ENCODE measurements around the gene WDR20.

Gene WDR20

DNA sequence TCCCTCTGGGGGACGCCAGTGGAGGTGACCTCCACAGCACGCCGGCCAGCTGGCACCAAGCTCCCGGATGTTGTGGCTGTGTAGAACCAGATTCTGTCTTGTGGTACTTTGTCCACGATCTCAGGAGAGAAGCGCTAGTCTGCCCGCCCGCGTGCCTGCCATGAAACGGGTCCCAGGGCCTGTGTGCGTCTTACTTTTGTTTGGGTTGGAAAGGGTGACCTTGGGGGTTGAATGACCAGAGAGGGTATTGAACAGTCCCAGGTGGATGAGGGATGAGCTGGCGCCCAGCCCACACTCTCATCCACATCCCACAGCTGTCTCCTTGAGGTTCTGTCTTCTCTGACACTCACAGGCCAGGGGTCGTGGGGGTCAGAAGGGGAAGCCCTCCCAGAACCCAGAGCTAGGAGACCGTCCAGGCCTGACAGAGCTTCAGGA is 78.3 kb downstream of the WDR20 start:
- DNase-seq (ENCODE audit: insufficient read length, low spot score): no peak

DNA sequence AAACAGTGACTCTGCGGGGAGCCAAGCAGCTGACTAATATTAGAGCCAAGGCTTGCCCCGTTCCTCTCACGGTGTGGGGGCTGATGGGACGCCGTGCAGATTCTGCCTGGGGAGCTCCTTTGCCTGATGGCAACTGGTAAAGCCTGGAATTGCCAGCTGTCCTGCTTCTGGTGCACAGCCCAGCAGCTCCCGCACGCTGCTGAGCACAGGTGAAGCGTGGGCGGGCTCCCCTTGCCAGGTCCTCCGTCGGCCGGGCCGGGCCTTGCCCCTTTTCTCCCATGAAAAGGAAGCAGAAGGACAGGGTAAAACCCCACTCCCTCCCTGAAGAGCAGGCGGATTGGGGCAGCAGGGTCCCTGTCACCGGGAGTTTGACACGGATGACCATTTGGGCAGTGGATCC is 79.0 kb downstream of the WDR20 start:
- DNase-seq (ENCODE audit: insufficient read length, low spot score) (no peak), FAIRE-seq (no peak)
- no peak for TF ChIP-seq POLR2A (IDR thresholded peaks at IDR 0.05; ENCODE audit: low read depth, low read length)

More for the DNA sequence above, 78.3 kb downstream of the WDR20 start:
- TF ChIP-seq POLR2A (IDR thresholded peaks at IDR 0.05; ENCODE audit: low read depth, low read length): no peak
- FAIRE-seq: no peak

DNA sequence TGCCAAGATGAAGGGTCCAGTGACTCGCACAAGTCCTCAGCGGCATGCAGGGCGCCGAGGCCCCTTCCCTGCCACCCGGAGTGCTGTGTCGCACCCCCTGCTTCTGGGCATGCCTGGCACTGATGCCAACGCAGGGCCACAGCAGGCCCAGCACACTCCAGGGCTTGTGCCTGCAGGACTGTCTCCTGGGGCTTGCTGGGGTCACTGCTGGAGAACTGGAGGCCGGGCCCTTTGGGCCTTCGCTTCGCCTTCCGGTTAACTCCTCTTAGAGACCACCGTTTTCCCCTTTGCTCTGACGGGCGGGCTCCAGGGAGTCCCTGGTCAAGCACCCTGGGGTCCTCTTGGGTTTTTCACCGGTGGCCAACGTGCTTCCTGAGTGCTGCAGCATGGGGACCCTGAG is 79.6 kb downstream of the WDR20 start:
- TF ChIP-seq POLR2A (IDR thresholded peaks at IDR 0.05; ENCODE audit: low read depth, low read length): no peak
- no peak for DNase-seq (ENCODE audit: insufficient read length, low spot score)
- FAIRE-seq: no peak

DNA sequence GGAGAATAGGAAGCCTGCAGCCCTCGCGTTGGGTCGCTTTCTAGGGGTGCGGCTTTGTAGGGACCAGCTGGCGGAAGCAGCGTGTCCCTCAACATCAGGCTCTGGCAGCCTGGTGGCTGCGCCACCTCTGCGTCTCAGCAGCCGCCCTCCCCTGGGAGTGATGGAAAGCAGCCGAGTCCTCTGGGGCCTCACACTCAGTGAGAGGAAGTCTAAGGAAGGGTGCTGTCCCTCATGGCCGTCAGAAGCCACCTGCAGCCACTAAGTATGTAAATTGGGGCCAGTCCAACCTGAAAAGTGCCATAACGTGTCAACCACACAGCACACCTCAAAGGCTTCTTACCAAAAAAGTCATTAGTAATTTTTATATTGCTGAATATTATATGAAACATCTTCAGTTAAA is 80.3 kb downstream of the WDR20 start:
- TF ChIP-seq POLR2A (IDR thresholded peaks at IDR 0.05; ENCODE audit: low read depth, low read length): no peak
- no peak for DNase-seq (ENCODE audit: insufficient read length, low spot score)
- no peak for FAIRE-seq

DNA sequence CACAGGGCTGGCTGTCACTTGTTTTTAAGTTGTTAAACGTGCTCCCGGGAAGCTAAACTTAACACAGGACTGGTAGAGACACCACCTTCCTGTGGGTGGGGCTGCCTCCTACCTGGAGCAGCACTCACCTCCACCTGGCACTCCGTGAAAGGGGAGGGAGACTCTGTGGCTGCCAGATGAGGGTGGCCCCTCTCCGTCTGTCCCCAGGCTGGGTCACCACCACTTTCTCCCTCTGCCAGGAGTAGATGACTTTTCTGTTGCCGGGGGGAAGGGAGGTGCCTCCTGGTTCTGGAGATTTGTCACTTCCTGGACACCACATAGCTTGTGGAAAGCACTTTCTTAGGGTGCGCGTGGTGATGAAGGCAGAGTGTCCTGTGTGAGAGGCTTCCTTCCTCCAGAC is 81.3 kb downstream of the WDR20 start:
- DNase-seq (ENCODE audit: insufficient read length, low spot score): peak; percentile 76

DNA sequence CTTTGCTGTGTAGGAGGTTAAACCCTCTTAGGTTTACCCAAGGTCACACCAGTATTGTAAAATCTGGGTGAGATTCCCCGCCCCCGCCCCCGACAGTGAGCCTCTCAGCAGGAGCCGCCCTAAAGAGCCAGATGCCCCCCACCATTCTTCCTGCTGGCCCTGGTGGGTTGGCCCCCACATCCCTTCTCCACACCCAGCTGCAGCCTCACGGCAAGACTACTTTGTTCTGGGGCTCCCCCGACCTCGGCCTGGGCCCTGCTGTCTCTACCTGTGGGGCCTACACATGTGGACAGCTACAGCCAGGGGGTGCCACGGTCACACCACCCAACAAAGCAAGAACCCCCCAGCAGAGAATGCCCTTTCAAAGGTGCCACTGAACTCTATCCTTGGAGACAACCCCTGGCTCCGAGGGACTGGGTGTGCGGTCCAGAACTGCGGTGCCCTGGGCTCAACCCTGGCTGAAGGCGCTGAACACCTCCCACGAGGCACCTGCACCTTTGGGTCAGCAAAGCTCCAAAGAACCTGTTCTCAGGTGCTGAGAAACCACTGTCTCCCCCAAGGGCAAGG is 82.4 kb downstream of the WDR20 start:
- no peak for TF ChIP-seq POLR2A (IDR thresholded peaks at IDR 0.05; ENCODE audit: low read depth, low read length)
- no peak for FAIRE-seq
- DNase-seq (ENCODE audit: insufficient read length, low spot score): no peak

More for the DNA sequence above, 81.3 kb downstream of the WDR20 start:
- no peak for TF ChIP-seq POLR2A (IDR thresholded peaks at IDR 0.05; ENCODE audit: low read depth, low read length)
- FAIRE-seq: peak; percentile 87

DNA sequence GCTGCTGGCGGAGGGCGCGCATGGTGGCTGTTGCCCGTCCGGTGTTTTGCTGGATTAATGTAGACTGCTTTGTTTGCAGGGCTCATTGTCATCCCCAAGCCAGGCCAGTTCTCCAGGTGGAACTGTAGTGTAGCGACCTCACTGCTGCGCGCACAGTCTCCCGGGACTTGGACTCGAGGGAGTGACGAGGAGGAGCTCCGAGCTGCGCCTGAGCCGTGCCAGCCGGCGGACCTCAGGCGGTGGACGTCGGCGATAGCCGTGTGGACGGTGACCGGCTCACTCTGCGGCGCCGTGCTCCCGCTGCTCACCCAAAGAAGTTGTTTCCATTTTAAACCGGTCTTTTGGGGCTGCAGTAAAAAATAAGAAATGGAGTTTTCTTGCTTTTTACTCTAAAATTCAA is 83.1 kb downstream of the WDR20 start:
- DNase-seq (ENCODE audit: insufficient read length, low spot score) (no peak), FAIRE-seq (no peak)
- TF ChIP-seq POLR2A (IDR thresholded peaks at IDR 0.05; ENCODE audit: low read depth, low read length): no peak

DNA sequence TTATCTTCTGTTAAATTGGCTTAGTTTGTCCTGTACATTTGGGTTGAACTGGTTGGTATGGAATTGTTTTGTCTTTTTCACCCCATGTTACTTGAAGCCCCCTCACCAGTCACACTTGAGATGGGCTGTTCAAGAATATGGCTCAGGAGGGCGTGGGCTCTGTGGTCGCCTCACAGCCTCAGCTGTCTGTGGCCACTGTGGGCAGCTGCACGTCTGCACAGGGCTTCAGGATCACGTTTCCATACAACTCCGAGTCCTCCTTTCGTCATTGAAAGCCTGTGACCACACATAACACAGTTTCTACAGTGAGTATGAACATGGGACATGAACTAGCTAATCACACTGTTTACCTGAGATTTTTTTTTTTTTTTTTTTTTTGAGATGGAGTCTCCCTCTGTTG is 84.0 kb downstream of the WDR20 start:
- FAIRE-seq (no peak), DNase-seq (ENCODE audit: insufficient read length, low spot score) (no peak)
- TF ChIP-seq POLR2A (IDR thresholded peaks at IDR 0.05; ENCODE audit: low read depth, low read length): no peak

DNA sequence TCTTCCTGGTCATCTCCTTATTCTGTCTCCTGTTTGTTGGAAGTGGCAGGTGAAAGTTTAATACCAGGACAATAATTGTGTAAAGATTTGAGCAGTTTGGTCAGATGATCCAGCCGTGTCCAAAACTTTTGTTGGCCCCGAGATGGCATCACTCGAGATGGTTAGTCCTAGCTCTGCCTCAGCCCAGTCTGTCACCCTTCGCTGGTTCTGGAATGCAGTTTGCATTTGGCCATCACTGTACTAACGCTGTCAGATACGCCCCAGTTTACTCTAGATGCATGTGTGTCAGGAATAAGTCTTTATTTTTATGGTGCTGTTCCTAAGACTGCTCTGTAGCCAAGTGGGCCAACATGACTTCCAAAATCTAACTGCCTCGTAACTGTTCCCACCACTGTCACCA is 85.7 kb downstream of the WDR20 start:
- no peak for TF ChIP-seq POLR2A (IDR thresholded peaks at IDR 0.05; ENCODE audit: low read depth, low read length)
- FAIRE-seq: no peak
- no peak for DNase-seq (ENCODE audit: insufficient read length, low spot score)

DNA sequence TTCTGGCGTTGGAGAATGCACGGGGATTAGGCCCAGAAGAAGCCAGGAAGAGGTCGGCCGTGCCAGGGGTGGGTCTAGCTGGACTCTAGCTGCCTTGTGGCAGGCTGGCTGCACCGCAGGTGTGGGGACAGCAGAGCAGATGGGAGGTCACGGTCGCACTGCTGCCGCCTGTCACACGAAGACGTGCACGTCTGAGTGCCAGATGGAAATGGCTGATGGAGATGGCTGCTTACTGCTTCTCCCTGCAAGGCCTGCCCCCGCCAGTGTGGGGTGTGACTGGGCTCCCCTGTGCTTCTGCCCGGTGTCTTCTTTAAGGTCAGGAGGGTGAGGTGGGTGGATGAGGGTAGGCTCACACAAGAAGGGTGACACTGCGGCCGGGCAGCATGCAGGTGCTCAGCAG is 86.2 kb downstream of the WDR20 start:
- FAIRE-seq (no peak), DNase-seq (ENCODE audit: insufficient read length, low spot score) (no peak)
- no peak for TF ChIP-seq POLR2A (IDR thresholded peaks at IDR 0.05; ENCODE audit: low read depth, low read length)

DNA sequence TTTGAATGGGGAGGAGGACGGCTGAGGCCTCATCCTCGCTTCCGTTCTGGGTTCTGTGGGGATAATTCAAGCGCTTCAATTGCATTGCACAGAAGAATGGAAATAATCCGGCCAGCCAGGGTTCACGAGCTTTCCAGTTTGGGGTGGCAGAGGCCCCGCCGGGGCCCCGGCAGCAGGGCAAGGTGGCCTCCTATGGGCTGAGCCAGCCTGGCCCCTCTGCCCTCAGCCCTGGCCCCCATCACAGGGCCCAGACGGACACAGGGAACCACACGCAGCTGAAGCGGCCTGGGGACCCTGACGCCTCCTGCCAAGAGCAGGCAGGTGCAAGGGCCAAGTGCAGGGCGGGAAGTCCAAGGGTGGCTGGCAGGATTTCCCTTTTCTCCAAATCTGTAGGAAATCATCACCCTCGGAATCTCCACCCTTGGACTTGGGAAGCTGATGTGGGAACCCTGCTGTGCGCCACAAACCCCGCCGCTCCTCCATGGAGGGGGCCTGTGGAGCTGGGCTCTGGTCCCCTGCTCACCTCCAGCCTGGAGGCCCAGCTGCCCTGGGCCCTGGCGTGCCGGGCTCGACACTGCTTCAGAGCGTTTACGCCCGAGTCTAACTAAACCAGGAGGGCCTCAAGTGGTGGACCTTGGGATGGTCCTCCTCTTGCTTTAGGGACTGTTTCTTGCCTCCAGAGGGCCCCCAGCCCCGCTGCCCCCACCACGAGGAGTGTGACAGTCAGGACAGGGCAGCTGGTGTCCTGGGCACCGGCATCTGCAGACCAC is 86.8 kb downstream of the WDR20 start:
- FAIRE-seq (no peak), DNase-seq (ENCODE audit: insufficient read length, low spot score) (no peak)
- TF ChIP-seq POLR2A (IDR thresholded peaks at IDR 0.05; ENCODE audit: low read depth, low read length): no peak

DNA sequence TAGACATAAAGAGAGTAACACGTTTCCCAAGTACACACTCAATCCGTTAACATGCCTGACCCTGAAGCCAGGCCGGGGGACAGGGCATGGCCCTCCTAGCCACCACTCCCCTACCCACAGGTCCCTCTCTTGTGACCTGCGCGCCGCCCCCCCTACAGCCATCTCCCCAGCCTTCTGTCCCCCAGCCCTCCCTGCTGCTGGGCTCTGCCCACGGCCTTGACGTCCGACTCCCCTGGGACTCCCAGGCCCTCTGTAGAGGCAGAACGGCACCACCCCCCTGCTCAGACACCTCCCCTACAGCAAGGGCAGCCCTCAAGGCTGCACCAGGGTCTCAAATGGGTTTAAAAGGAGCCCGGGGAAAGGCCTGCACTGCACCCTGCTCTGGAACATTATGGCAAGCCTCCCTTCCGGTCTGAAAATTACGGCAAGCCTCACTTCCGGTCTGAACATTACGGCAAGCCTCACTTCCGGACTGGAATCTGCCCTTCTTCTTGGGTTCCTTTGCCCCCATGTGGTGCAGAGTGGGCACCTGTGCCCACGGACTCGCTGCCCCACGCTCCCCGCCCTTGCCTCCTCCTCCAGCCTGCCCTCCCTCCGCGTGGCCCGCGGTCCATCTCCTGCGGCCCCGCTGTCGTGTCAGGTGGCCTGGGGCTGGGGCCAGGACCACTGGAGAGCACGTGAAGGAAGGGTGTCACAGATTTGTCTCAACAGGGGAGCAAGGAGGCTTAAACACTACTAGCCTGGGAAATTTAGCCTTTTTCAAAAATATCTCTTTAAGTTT is 87.7 kb downstream of the WDR20 start:
- no peak for FAIRE-seq
- no peak for TF ChIP-seq POLR2A (IDR thresholded peaks at IDR 0.05; ENCODE audit: low read depth, low read length)

DNA sequence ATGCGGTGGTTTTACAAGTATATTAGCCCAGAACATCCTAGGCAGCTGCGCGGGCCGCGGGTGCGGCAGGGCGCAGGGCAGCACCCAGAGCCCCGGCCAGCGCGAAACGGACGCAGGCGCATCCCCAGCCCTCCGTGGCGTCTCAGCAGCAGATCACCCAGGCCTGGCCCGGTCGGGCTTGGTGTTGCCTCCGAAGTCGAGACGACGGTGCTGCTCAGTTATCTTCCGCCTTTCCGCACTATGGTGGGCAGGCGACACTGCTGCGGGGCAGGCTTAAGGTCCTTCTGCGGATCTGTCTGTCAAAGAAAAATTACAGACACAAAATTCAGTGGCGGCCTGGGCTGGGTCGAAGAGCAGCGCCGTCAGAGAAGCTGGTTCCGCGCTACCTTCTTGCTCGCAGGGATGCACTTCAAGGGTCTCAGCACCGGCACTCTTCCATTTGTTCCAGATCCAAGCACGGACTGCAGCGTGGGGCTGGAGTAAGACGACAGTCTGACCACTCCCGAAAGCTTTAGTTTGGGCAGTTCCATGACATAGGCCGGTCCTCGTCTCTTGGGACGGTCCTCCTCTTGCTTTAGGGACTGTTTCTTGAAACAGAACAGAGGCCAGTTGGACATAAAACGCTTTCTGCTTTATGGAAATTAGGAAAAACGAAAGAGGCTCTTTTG is 89.5 kb downstream of the WDR20 start:
- FAIRE-seq: no peak
- DNase-seq (ENCODE audit: insufficient read length, low spot score): no peak
- no peak for TF ChIP-seq POLR2A (IDR thresholded peaks at IDR 0.05; ENCODE audit: low read depth, low read length)

More for the DNA sequence above, 87.7 kb downstream of the WDR20 start:
- no peak for DNase-seq (ENCODE audit: insufficient read length, low spot score)

DNA sequence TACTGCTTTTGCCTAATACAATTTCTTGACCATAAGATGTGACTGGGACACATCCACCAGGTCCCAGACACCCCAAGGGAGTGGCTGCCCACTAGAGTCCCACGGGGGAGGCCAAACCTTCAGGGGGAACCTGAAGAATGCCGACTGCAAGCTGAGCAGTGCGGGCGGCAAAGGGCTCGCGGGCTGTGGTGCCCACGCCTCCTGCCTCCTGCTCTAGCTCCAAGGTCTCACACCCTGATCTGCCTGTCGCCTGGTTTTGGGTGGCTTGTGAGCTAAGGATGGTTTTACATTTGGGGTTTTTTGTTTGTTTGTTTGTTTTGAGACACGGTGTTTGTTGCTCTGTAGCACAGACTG is 90.0 kb downstream of the WDR20 start:
- no peak for DNase-seq (ENCODE audit: insufficient read length, low spot score)
- FAIRE-seq: no peak
- no peak for TF ChIP-seq POLR2A (IDR thresholded peaks at IDR 0.05; ENCODE audit: low read depth, low read length)

Data from H54 (cell line).